HepG2 (cell line): ENCODE measurements around the gene AGAP1. TPM values are rescaled to one million over a fixed set of nuclear protein-coding genes. Genes with fewer than 3 reads are reported as not detected.
A peak's percentile ranks its signal among the peaks of the same experiment; 100 is the strongest.

ENCODE experiments used
- ARID2 ChIP-seq: sonication (generic); formaldehyde crosslinking; IDR thresholded peaks from 2 replicates; pipeline ENCODE4 v1.8.1; 2022; ENCODE audit warnings: mild to moderate bottlenecking, missing genetic modification reagents, borderline replicate concordance
- FIP1L1 ChIP-seq: fragments of 200-400 bp; formaldehyde crosslinking; IDR thresholded peaks from 2 replicates; pipeline ENCODE4 v1.6.1; 2018; ENCODE audit warnings: low read depth, mild to moderate bottlenecking, low read length, moderate library complexity, borderline replicate concordance; ENCODE audit not compliant: insufficient read depth
- GLMP ChIP-seq: sonication (generic); formaldehyde crosslinking; IDR thresholded peaks from 2 replicates; pipeline ENCODE4 v1.9.0; 2021; ENCODE audit warnings: missing genetic modification reagents, mild to moderate bottlenecking, borderline replicate concordance
- HCFC1 ChIP-seq: fragments of 150-350 bp; IDR thresholded peaks from 2 replicates; pipeline ENCODE4 v1.6.1; 2014; ENCODE audit warnings: low read depth, low read length
- MBD4 ChIP-seq: IDR thresholded peaks from 2 replicates; pipeline ENCODE4 v1.6.1; 2012; ENCODE audit warnings: low read length, inconsistent platforms, borderline replicate concordance
- NAIF1 ChIP-seq: sonication (generic); formaldehyde crosslinking; IDR thresholded peaks from 2 replicates; pipeline ENCODE4 v1.5.0; 2020; ENCODE audit warnings: mild to moderate bottlenecking, missing genetic modification reagents, borderline replicate concordance
- NFIB ChIP-seq: sonication (generic); formaldehyde crosslinking; IDR thresholded peaks from 2 replicates; pipeline ENCODE4 v1.9.0; 2021; ENCODE audit warnings: missing genetic modification reagents, mild to moderate bottlenecking, borderline replicate concordance
- REL ChIP-seq: sonication (generic); formaldehyde crosslinking; conservative IDR thresholded peaks from 2 replicates; pipeline ENCODE4 v1.8.0; 2022; ENCODE audit warnings: mild to moderate bottlenecking, missing genetic modification reagents, moderate library complexity
- SMAD9 ChIP-seq: sonication (generic); formaldehyde crosslinking; IDR thresholded peaks from 2 replicates; pipeline ENCODE4 v1.5.1; 2020; ENCODE audit warnings: mild to moderate bottlenecking, missing genetic modification reagents
- SYNCRIP ChIP-seq: fragments of 200-400 bp; formaldehyde crosslinking; IDR thresholded peaks from 2 replicates; pipeline ENCODE4 v1.6.1; 2018; ENCODE audit warnings: mild to moderate bottlenecking, low read depth, low read length; ENCODE audit not compliant: insufficient read depth
- ZBTB40 ChIP-seq, 2 experiments: fragments of 450-650 bp in 1 of 2; sonication (generic) in 1 of 2; formaldehyde crosslinking in 1 of 2; IDR thresholded peaks; 2 replicates each; pipeline versions ENCODE4 v1.6.1 to v1.8.0; 2016 to 2022; ENCODE audit warnings: antibody characterized with exemption in 1 of 2, mild to moderate bottlenecking in 1 of 2, missing genetic modification reagents in 1 of 2
- ZFP36 ChIP-seq: fragments of 150-350 bp; IDR thresholded peaks from 2 replicates; pipeline ENCODE4 v1.6.1; 2018; ENCODE audit warnings: borderline replicate concordance, low read length, low read depth; ENCODE audit not compliant: partially characterized antibody
- ZNF101 ChIP-seq: sonication (generic); formaldehyde crosslinking; IDR thresholded peaks from 2 replicates; pipeline ENCODE4 v1.4.0; 2020; ENCODE audit warnings: mild to moderate bottlenecking, low read depth, missing genetic modification reagents, borderline replicate concordance
- ZNF292 ChIP-seq: sonication (generic); formaldehyde crosslinking; IDR thresholded peaks from 2 replicates; pipeline ENCODE4 v1.8.1; 2022; ENCODE audit warnings: mild to moderate bottlenecking, low read depth, missing genetic modification reagents, borderline replicate concordance
- ZNF510 ChIP-seq: sonication (generic); formaldehyde crosslinking; IDR thresholded peaks from 2 replicates; pipeline ENCODE4 v1.4.0; 2020; ENCODE audit warnings: low read depth, mild to moderate bottlenecking, missing genetic modification reagents
- ZNF713 ChIP-seq: sonication (generic); formaldehyde crosslinking; IDR thresholded peaks from 2 replicates; pipeline ENCODE4 v1.4.0; 2020; ENCODE audit warnings: mild to moderate bottlenecking, missing genetic modification reagents
- polyA plus RNA-seq, 8 experiments: library from polyadenylated mRNA; depleted of rRNA in 3 of 8; stranded (reverse) in 7 of 8; unstranded in 1 of 8; fragments of >200 nt; fragmentation: Illumina TruSeq in 4 of 8; extraction: Trizol in 4 of 8; gene quantifications; 2 replicates each; pipeline versions ENCODE4 v1.2.1 to v1.2.3, GENCODE V29; 2011 to 2016; ENCODE audit warnings: low read depth in 4 of 8, missing spikeins in 1 of 8, mixed read lengths in 1 of 8; ENCODE audit not compliant: insufficient read depth in 1 of 8
- total RNA-seq, 5 experiments: library from RNA; depleted of rRNA; stranded (reverse); fragments of >200 nt; fragmentation: Illumina TruSeq; extraction: Trizol; gene quantifications; 2 replicates each; pipeline ENCODE4 v1.2.3, GENCODE V29; 2016; ENCODE audit warnings: low read depth in 1 of 5

The AGAP1 gene
- total and polyA plus RNA-seq, 2 of the 13 experiments (the other 11 are each of a cell fraction or from before 2014, with no cell fraction given), result 21.2 to 32.7 TPM

GRCh38 chr2:235514627-235515363 lies 21.0 kb downstream of the AGAP1 start (continued):
- no peak for TF ChIP-seq NFIB (CRISPR knock-in tag)
- TF ChIP-seq REL (CRISPR knock-in tag), result no peak
- peak; percentile 87; the same call in 1 of the 2 replicates for TF ChIP-seq ZNF510 (CRISPR knock-in tag)
- TF ChIP-seq FIP1L1, result no peak
- no peak for TF ChIP-seq ARID2 (CRISPR knock-in tag)
- no peak for TF ChIP-seq ZBTB40 (IDR thresholded peaks at IDR 0.05)
- peak; percentile 89; the same call in 1 of the 2 replicates for TF ChIP-seq ZBTB40 (CRISPR knock-in tag; IDR thresholded peaks at IDR 0.05)
- no peak for TF ChIP-seq NAIF1
- TF ChIP-seq HCFC1, result peak; percentile 27
- TF ChIP-seq ZNF713, result no peak
- no peak for TF ChIP-seq GLMP (CRISPR knock-in tag)
- TF ChIP-seq ZNF101, result no peak
- no peak for TF ChIP-seq SYNCRIP
- no peak for TF ChIP-seq SMAD9
- TF ChIP-seq MBD4, result no peak
- peak; percentile 97 for TF ChIP-seq ZNF292 (CRISPR knock-in tag)
- no peak for TF ChIP-seq ZFP36
